Type B pancreatic cell (in vitro differentiated cells): ENCODE measurements around the gene CCNA2. TPM values are rescaled to one million over a fixed set of nuclear protein-coding genes. Genes with fewer than 3 reads are reported as not detected.

Source experiments
- DNase-seq: peaks from one replicate; pipeline ENCODE4 v3.0.0; 2021; ENCODE audit warnings: mixed read lengths; ENCODE audit not compliant: unreplicated experiment; ENCODE audit errors: extremely low spot score
- H3K27ac Mint-ChIP-seq: 2 replicates; pipeline ENCODE4 v1.8.0; 2021; ENCODE audit warnings: mild to moderate bottlenecking, mixed read lengths
- H3K27me3 Mint-ChIP-seq: 2 replicates; pipeline ENCODE4 v1.8.0; 2021; ENCODE audit warnings: mixed read lengths
- H3K36me3 Mint-ChIP-seq: 2 replicates; pipeline ENCODE4 v1.8.0; 2021; ENCODE audit warnings: mixed read lengths
- H3K4me1 Mint-ChIP-seq: one replicate; pipeline ENCODE4 v1.8.0; 2021; ENCODE audit warnings: mixed read lengths; ENCODE audit not compliant: unreplicated experiment
- H3K4me3 Mint-ChIP-seq: 2 replicates; pipeline ENCODE4 v1.8.0; 2021; ENCODE audit warnings: mild to moderate bottlenecking, mixed read lengths
- H3K9me3 Mint-ChIP-seq: 2 replicates; pipeline ENCODE4 v1.8.0; 2021; ENCODE audit warnings: mixed read lengths
- CTCF ChIP-seq: fragments of 200-600 bp; sonication (generic); conservative IDR thresholded peaks from 2 replicates; pipeline ENCODE4 v1.5.0; 2021; ENCODE audit warnings: antibody characterized with exemption, mild to moderate bottlenecking
- total RNA-seq: library from RNA; stranded (reverse); gene quantifications from 2 replicates; pipeline ENCODE4 v1.2.1, GENCODE V29; 2021; ENCODE audit warnings: low replicate concordance

The CCNA2 gene
- total RNA-seq, 1 donor from 2014 or later = 48.1 TPM

DNA sequence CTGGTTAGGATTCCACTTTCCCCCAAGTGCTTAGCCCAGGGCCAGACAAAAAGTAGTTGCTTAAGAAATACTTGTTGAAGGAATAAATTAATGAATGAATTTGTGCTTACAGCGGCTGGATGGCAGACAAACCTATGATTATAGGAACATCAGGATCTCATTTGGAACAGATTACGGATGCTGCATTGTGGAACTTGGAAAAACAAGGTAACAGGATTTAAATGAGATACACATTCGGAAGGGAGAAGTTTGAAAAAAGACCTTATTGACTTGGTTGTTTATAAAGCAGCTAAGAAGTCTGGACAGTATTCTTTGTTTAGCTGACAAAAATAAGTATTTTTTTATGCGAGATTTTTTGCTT is 22.0 kb downstream of the CCNA2 start:
- peak overlapping the region; percentile 94 for H3K27ac Mint-ChIP-seq
- peak overlapping the region; percentile 91 for H3K4me3 Mint-ChIP-seq
- H3K9me3 Mint-ChIP-seq = no peaks in the 10 kb centered on the region
- peaks cover 4% of the 10 kb centered on the region for H3K27me3 Mint-ChIP-seq
- peaks cover 12% of the 10 kb centered on the region for H3K36me3 Mint-ChIP-seq
- H3K4me1 Mint-ChIP-seq = peaks cover 21% of the 10 kb centered on the region
- TF ChIP-seq CTCF = no peak
- DNase-seq = no peak

- H3K4me3 Mint-ChIP-seq = peak within 1 kb of the TSS; percentile 91
- peaks cover 7% of the 10 kb centered on the region for H3K27me3 Mint-ChIP-seq
- peak within 1 kb of the TSS; percentile 94 for H3K27ac Mint-ChIP-seq
- peaks cover 8% of the 10 kb centered on the region for H3K36me3 Mint-ChIP-seq
- H3K4me1 Mint-ChIP-seq = peaks cover 21% of the 10 kb centered on the region
- peak; percentile 96 for DNase-seq
- H3K9me3 Mint-ChIP-seq = no peaks in the 10 kb centered on the region
- no peak for TF ChIP-seq CTCF
Observed at GRCh38 chr4:121800961-121801714, 22.5 kb downstream of the CCNA2 start, which contains the start of gene EXOSC9. Gene EXOSC9, plus strand, starts transcription at chr4:121801323. Its CDS starts 102 bp downstream, at chr4:121801425.

DNA sequence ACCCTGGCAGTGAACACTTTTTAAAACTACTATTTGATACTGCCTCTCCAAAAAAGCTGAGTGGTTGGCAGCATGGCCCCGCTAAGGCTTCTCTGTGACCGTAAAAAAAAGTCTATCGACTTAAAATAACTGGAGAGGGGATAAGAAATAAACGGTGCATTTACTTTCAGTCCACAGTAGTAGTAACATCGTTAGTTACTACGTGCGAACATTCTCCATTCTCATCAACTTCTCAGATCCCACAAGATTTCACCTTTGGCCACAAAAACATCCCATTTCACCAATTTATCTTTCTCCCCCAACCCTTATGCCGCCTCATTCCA is 23.1 kb downstream of the CCNA2 start:
- Mint-ChIP-seq H3K27ac (peak overlapping the region; percentile 94), H3K4me1 (peaks cover 21% of the 10 kb centered on the region), H3K9me3 (no peaks in the 10 kb centered on the region), H3K4me3 (peak overlapping the region; percentile 91), H3K27me3 (peaks cover 10% of the 10 kb centered on the region), H3K36me3 (peaks cover 8% of the 10 kb centered on the region)
- TF ChIP-seq CTCF = no peak
- DNase-seq = no peak

DNA sequence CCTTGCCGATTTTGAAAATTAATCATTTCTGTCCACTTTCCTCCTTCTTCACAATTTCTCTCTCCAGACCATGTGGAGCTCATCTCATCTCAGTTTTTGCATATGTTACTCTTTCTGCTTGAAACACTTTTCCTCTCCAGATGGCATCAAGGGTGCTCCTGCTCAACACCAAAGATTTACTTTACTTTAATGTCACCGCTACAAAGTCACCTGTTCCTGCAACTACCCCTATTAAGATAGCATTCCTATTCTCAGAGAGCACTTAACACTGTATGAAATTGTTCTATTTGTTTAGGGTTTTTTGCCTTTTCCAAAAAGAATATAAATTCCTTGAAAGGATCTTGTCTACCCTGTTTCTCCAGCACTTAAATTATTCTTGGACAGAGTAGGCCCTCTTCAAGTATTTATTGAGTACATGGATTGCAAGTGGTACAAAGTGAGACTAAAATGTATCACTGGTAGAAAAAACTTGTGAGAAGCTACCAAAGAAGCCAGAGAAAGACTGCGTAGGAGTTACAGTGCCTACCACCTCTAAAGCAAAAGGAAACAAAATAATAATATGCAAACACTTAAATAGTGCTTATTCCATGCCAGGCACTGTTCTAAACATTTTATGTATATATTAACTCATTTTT is 23.7 kb downstream of the CCNA2 start:
- H3K27me3 Mint-ChIP-seq = peaks cover 14% of the 10 kb centered on the region
- peaks cover 3% of the 10 kb centered on the region for H3K36me3 Mint-ChIP-seq
- no peaks in the 10 kb centered on the region for H3K9me3 Mint-ChIP-seq
- DNase-seq = no peak
- H3K27ac Mint-ChIP-seq = no peak overlapping the region
- TF ChIP-seq CTCF = no peak
- peaks cover 21% of the 10 kb centered on the region for H3K4me1 Mint-ChIP-seq
- H3K4me3 Mint-ChIP-seq = peak overlapping the region; percentile 91

GRCh38 chr4:121799208-121799823 is 24.4 kb downstream of the CCNA2 start:
- TF ChIP-seq CTCF = no peak
- no peak for DNase-seq
- Mint-ChIP-seq H3K36me3 (peaks cover 3% of the 10 kb centered on the region), H3K4me1 (peaks cover 21% of the 10 kb centered on the region), H3K27ac (no peak overlapping the region), H3K9me3 (no peaks in the 10 kb centered on the region), H3K27me3 (peaks cover 20% of the 10 kb centered on the region), H3K4me3 (peak overlapping the region; percentile 22)
